SH-SY5Y (cell line): ENCODE results near the gene RPA1.

Experiments
- GATA2 ChIP-seq: IDR thresholded peaks from 2 replicates; pipeline ENCODE4 v1.6.1; 2011; ENCODE audit warnings: mild to moderate bottlenecking, low read depth, low read length
- GATA3 ChIP-seq: IDR thresholded peaks from 2 replicates; pipeline ENCODE4 v1.6.1; 2011; ENCODE audit warnings: low read depth, mild to moderate bottlenecking, low read length, moderate library complexity

RPA1 gene

GRCh38 chr17:1803280-1803679 is 26.5 kb upstream of the RPA1 start:
- TF ChIP-seq GATA2, result no peak
- no peak for TF ChIP-seq GATA3

DNA sequence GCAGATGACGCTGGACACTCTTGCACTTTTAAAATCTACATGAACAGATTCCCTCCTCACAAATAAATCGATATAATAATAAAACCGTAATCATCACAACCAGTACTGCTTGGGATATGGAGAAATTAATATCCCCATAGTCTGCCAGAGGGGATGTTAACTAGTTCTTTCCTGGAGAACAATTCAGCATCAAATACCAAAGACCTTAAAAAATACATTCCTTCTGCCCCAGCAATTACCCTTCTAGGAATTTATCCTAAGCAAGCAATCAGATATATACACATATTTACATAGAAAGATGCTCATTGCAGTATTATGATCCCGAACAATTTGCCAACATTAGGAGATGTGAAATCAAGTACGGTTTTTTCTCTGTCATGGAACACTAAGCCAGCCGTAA is 21.9 kb upstream of the RPA1 start:
- TF ChIP-seq GATA3 (no peak), GATA2 (no peak)

DNA sequence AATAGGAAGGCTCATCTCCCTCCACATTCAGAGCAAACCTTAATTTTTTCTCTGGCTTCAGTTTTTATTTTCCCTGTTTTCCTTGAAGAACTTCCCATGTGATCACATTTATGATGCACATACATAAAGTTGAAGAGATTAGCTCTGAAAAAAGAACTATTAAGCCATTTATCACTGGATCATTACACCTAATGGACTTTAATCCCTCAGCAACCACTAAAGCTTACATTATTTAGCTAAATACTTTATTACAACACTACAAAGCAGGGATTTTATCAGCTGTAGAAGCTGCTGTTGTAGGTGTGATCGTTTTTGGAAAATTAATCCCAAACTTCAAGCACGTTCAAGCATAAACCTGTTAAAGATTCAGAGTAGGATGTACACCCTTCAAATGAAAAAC is 21.2 kb upstream of the RPA1 start:
- TF ChIP-seq GATA3 (no peak), GATA2 (no peak)

GRCh38 chr17:1810450-1811103 is 19.2 kb upstream of the RPA1 start:
- TF ChIP-seq GATA3, result no peak
- no peak for TF ChIP-seq GATA2

- TF ChIP-seq GATA3 (no peak), GATA2 (no peak)
These were observed 16.7 kb upstream of the RPA1 start for GRCh38 chr17:1813088-1813487.

DNA sequence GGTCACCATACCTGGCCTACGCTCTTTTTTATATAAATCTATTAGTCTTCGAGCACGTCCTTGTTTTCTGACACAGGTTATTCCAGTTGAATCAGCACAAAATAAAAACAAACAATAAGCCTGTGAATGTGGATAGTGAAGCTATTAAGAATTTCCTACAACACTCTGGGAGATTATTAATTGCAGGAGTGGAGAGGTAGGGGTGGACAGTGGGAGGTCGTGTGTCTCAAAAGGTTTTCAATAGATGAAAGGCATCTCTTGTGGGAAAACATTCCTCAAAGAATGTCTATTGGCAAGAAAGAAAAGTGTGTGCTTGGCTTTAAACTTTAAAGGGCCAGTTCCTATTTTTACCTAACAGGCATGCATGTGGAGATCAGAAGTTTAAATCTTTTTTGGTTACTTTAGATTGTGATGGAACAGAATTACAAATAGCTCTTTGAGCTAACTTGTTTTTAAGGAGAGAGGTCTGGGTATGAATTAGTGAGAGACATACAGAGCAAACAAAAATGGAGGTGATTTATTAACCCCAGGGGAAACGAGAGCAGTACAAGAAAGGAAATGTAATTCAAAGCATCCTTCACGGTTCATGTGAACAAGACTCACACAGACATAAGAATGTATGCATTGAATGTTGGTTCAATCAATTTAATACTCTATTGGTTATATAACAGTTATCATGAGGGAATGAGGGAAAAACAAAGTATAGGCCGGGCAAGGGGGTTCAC is 9.1 kb upstream of the RPA1 start:
- TF ChIP-seq GATA3 (no peak), GATA2 (no peak)

DNA sequence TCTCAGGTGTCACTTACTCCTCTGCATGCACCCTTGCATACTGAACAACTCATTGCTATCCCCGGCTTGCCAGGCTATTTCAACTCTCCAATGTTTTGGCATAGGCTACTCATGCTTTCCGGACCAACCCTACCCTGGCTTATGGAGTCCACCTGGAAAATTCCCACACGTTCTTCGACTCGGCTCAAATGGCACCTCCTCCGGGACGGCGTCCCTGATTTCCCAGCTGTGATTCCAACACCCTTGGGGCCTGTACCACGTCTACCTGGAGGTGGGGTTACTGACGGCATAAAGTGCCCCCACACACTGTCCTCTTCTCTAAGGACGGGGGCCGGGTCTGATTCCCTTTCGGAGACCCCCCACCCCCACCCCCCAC is 601 bp upstream of the RPA1 start:
- TF ChIP-seq GATA3 (no peak), GATA2 (no peak)

- TF ChIP-seq GATA2 (no peak), GATA3 (no peak)
These were observed 483 bp downstream of the RPA1 start for GRCh38 chr17:1830288-1830687.

- TF ChIP-seq GATA2 (no peak), GATA3 (no peak)
These were observed 4.8 kb downstream of the RPA1 start for GRCh38 chr17:1834380-1835149.

- no peak for TF ChIP-seq GATA3
- TF ChIP-seq GATA2, result no peak
These were observed 9.7 kb downstream of the RPA1 start for GRCh38 chr17:1839516-1839915.

DNA sequence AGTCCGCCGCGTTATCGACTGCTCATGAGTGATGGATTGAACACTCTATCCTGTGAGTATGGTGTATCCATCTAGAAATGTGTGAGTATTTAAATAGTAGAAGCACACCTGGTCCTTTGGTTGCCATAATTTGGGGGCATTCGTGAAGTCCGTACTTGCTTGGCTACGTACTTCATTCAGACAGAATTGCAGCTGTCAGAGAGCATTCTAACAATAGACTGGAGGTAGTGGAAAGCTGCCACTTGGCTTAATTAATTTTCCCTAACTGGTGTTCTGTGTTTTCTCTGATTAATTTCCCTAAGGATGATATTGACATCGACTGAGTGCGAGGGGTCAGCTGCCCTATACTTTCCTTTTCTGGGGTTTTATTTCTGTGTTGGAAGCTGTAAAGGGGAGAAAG is 14.1 kb downstream of the RPA1 start:
- TF ChIP-seq GATA2 (no peak), GATA3 (no peak)

DNA sequence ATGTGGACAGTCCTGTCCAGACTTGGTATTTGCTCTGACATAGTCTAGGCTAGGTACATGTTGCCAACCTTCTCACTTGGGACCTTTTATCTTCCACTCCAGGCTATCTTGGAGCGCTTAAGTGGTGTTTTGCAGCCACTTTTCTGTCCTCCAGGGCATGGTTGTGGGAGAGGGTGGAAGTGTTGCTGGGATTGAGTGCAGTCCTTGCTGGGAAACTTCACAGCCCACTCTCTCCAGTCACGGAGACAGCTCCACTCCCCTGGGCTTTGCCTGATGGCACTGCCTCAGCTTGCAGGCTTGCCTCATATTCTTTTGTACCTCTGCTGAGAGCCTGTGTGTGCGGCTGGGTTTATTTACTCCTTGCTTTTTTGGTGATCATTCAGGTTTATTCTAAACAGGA is 17.4 kb downstream of the RPA1 start:
- TF ChIP-seq GATA3 (no peak), GATA2 (no peak)

DNA sequence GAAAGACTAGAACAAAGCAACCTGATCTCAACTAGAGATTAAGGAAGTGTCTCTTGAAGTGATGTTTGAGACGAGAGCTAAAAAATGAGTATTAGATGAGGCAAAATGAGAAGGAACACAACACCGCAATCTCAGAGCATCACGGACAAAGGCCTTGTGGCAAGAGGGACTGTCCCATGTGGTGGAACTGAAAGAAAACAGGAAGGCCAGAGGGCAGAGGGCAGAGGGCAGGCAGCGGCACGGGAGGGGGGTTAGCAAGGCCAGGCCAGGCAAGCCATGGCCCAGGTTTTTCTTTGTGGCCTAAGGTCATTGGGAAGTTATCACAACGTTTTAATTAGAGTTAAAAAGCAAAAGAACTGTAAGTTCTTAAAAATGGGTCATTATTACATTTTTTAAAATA is 22.5 kb downstream of the RPA1 start:
- TF ChIP-seq GATA3, result no peak
- TF ChIP-seq GATA2, result no peak

GRCh38 chr17:1853698-1854097 is 23.9 kb downstream of the RPA1 start:
- TF ChIP-seq GATA3 (no peak), GATA2 (no peak)

DNA sequence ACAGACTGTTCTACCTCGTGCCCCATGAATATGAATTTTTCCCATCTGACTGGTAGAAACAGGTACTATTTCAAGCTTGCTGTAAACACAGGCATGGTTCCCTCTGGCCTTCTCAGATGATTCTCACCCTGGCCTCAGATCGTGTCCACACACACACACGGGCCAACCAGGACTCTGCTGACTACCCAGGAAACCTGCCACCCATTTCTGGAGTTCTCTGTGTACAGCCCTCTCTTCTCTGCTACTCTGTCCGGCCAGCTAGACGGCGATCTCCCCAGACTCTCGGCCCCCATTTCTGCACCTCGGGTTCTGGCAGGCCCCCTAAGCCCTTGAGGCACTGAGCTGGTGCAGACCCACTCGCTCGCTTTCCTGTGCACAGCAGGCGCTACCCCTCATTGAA is 31.2 kb downstream of the RPA1 start:
- TF ChIP-seq GATA3, result no peak
- TF ChIP-seq GATA2, result no peak
